Measurements from ENCODE around the gene SEMA4G. TPM values are rescaled to one million over a fixed set of nuclear protein-coding genes. Genes with fewer than 3 reads are reported as not detected.

Gene SEMA4G
- total and polyA plus RNA-seq, 2 of the 13 experiments (the other 11 are each of a cell fraction or from before 2014, with no cell fraction given): 46.2 to 207 TPM

GRCh38 chr10:100970914-100971811 lies 1.9 kb downstream of the SEMA4G start (continued):
- TF ChIP-seq ETS1 (CRISPR knock-in tag; IDR thresholded peaks at IDR 0.05) (no peak), ZFYVE20 (CRISPR knock-in tag; IDR thresholded peaks at IDR 0.05; ENCODE audit: borderline replicate concordance, low read depth) (0 out of 2 replicates have a peak, but pooled peaks have one; percentile 10), TRAFD1 (CRISPR knock-in tag; IDR thresholded peaks at IDR 0.05; ENCODE audit: borderline replicate concordance) (no peak), ZNF781 (CRISPR knock-in tag; IDR thresholded peaks at IDR 0.05; ENCODE audit: borderline replicate concordance, not compliant biosample characterization) (peak; percentile 41), BATF2 (CRISPR knock-in tag; IDR thresholded peaks at IDR 0.05) (no peak; the same call in 1 of the 2 replicates), CBFB (CRISPR knock-in tag; IDR thresholded peaks at IDR 0.05) (no peak), RBFOX2 (IDR thresholded peaks at IDR 0.05; ENCODE audit: low read depth, low read length) (no peak; the same call in 1 of the 2 replicates), ZNF639 (CRISPR knock-in tag; conservative IDR thresholded peaks at IDR 0.05) (peak; percentile 57; the same call in 1 of the 2 replicates), KLF15 (CRISPR knock-in tag; IDR thresholded peaks at IDR 0.05; ENCODE audit: borderline replicate concordance) (no peak), TMF1 (CRISPR knock-in tag; IDR thresholded peaks at IDR 0.05; ENCODE audit: low read depth) (no peak), ZNF160 (CRISPR knock-in tag; IDR thresholded peaks at IDR 0.05) (peak; percentile 71; the same call in 1 of the 2 replicates), TCF7 (IDR thresholded peaks at IDR 0.05; ENCODE audit: low read depth) (peak; percentile 92), ZNF790 (CRISPR knock-in tag; IDR thresholded peaks at IDR 0.05; ENCODE audit: borderline replicate concordance) (no peak), TARDBP (CRISPR knock-in tag; IDR thresholded peaks at IDR 0.05) (peak; percentile 99), DR1 (CRISPR knock-in tag; IDR thresholded peaks at IDR 0.05) (no peak), ZNF557 (CRISPR knock-in tag; IDR thresholded peaks at IDR 0.05) (no peak), ZC3H13 (CRISPR knock-in tag; IDR thresholded peaks at IDR 0.05) (no peak), ZNF749 (CRISPR knock-in tag; IDR thresholded peaks at IDR 0.05; ENCODE audit: borderline replicate concordance) (no peak), RCOR2 (CRISPR knock-in tag; IDR thresholded peaks at IDR 0.05) (peak; percentile 88), POGZ (CRISPR knock-in tag; IDR thresholded peaks at IDR 0.05) (no peak), ASH2L (IDR thresholded peaks at IDR 0.05; ENCODE audit: insufficient read length, low read depth, low read length) (peak; percentile 68), MAX (IDR thresholded peaks at IDR 0.05) (no peak), TFDP2 (CRISPR knock-in tag; IDR thresholded peaks at IDR 0.05) (peak; percentile 71)
